Gastrocnemius medialis (tissue), 4 donors: ENCODE results near the gene L3MBTL1.

Source experiments
- CTCF ChIP-seq, 5 experiments: fragments of 450-650 bp in 3 of 5; fragments of 200-600 bp in 2 of 5; sonication (generic) in 2 of 5; IDR thresholded peaks in 4 of 5; conservative IDR thresholded peaks in 1 of 5; 1 replicate in 4 of 5; 2 replicates in 1 of 5; pipeline ENCODE4 v1.5.1; 2016 to 2019; ENCODE audit warnings: antibody characterized with exemption in 5 of 5, mild to moderate bottlenecking in 3 of 5, moderate library complexity in 3 of 5
- POLR2A ChIP-seq, 2 donors: fragments of 450-650 bp; IDR thresholded peaks; one replicate each; pipeline ENCODE4 v1.6.1; 2017; ENCODE audit warnings: antibody characterized with exemption in 2 of 2, mild to moderate bottlenecking in 2 of 2, moderate library complexity in 2 of 2

GRCh38 chr20:43533060-43533459 lies 25.6 kb downstream of the L3MBTL1 start:
- TF ChIP-seq CTCF (IDR thresholded peaks at IDR 0.05 in 4 of 5, conservative IDR thresholded peaks at IDR 0.05 in 1 of 5), result no peak
- TF ChIP-seq POLR2A (IDR thresholded peaks at IDR 0.05), result no peak
